Upper lobe of right lung (tissue), 1 donor: ENCODE measurements around the gene CFAP92. TPM values are rescaled to one million over a fixed set of nuclear protein-coding genes. Genes with fewer than 3 reads are reported as not detected.

Experiments
- ATAC-seq: fragments of 200-7000 bp; cut with Tn5 transposase; one replicate; pipeline ENCODE4 v1.9.1; 2020; ENCODE audit warnings: mild to moderate bottlenecking, moderate library complexity
- DNase-seq: peaks from one replicate; pipeline ENCODE4 v3.0.0-alpha.2; 2020
- H3K27ac ChIP-seq: fragments of 200-600 bp; one replicate; pipeline ENCODE4 v1.8.0; 2022
- H3K27me3 ChIP-seq: fragments of 200-600 bp; one replicate; pipeline ENCODE4 v1.8.0; 2022; ENCODE audit warnings: mild to moderate bottlenecking
- H3K36me3 ChIP-seq: fragments of 200-600 bp; one replicate; pipeline ENCODE4 v1.8.0; 2022
- H3K4me1 ChIP-seq: fragments of 200-600 bp; one replicate; pipeline ENCODE4 v1.8.0; 2022
- H3K4me3 ChIP-seq: fragments of 200-600 bp; one replicate; pipeline ENCODE4 v1.8.0; 2022; ENCODE audit warnings: mild to moderate bottlenecking
- H3K9me3 ChIP-seq: fragments of 200-600 bp; one replicate; pipeline ENCODE4 v1.8.0; 2022
- intact Hi-C: fragments of 100-400 bp; cut with DNase I; formaldehyde crosslinking; loops from one replicate; pipeline ENCODE4 v1.11.0; 2022
- total RNA-seq: library from RNA; stranded (reverse); fragmentation: NEBNext Ultra II Directional; extraction: Animal tissue kit (Norgen Biotek cat#: 25700); gene quantifications from one replicate; pipeline ENCODE4 v1.2.1, GENCODE V29; 2021
- TF ChIP-seq, protein P1 (sequence below): fragments of 200-600 bp; IDR thresholded peaks from one replicate; pipeline ENCODE4 v1.8.0; 2022; ENCODE audit warnings: antibody characterized with exemption
- donor health status: DM: no; HTN: yes; CAD: no; lungs with severe emphysema.

CFAP92 gene
- total RNA-seq, 1 donor from 2014 or later = 1.9 TPM

DNA sequence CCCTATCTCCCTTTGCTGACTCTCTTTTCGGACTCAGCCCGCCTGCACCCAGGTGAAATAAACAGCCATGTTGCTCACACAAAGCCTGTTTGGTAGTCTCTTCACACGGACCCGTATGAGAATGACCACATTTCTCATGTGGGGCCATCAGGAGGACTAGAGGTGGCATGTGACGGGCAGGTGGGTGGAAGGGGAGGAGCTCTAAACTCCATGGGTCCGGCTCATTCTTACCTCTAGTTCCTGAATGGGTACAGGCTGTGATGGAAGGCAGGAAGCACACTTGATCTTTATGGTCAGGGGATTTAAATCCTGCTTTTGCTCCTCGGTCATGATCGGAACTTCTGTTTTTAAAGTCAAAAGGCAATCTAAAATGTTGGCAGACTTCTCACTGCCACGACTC lies 28.6 kb downstream of the CFAP92 start:
- no peaks in the 10 kb centered on the region for H3K36me3 ChIP-seq
- H3K4me1 ChIP-seq = peaks cover under 1% of the 10 kb centered on the region
- no peak for ATAC-seq
- intact Hi-C loops = no loop called here
- no peaks in the 10 kb centered on the region for H3K9me3 ChIP-seq
- H3K27me3 ChIP-seq = no peaks in the 10 kb centered on the region
- no peak overlapping the region for H3K27ac ChIP-seq
- TF ChIP-seq, protein P1, sequence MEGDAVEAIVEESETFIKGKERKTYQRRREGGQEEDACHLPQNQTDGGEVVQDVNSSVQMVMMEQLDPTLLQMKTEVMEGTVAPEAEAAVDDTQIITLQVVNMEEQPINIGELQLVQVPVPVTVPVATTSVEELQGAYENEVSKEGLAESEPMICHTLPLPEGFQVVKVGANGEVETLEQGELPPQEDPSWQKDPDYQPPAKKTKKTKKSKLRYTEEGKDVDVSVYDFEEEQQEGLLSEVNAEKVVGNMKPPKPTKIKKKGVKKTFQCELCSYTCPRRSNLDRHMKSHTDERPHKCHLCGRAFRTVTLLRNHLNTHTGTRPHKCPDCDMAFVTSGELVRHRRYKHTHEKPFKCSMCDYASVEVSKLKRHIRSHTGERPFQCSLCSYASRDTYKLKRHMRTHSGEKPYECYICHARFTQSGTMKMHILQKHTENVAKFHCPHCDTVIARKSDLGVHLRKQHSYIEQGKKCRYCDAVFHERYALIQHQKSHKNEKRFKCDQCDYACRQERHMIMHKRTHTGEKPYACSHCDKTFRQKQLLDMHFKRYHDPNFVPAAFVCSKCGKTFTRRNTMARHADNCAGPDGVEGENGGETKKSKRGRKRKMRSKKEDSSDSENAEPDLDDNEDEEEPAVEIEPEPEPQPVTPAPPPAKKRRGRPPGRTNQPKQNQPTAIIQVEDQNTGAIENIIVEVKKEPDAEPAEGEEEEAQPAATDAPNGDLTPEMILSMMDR = no peak
- DNase-seq = no peak
- H3K4me3 ChIP-seq = no peak overlapping the region

- no peaks in the 10 kb centered on the region for H3K27me3 ChIP-seq
- no peak for DNase-seq
- no peak for ATAC-seq
- TF ChIP-seq, protein P1 = no peak
- H3K4me3 ChIP-seq = no peak overlapping the region
- H3K4me1 ChIP-seq = no peaks in the 10 kb centered on the region
- intact Hi-C loops = no loop called here
- H3K9me3 ChIP-seq = no peaks in the 10 kb centered on the region
- H3K36me3 ChIP-seq = no peaks in the 10 kb centered on the region
- H3K27ac ChIP-seq = no peak overlapping the region
Observed at GRCh38 chr3:128956440-128956839, 37.4 kb downstream of the CFAP92 start.

- no peak overlapping the region for H3K27ac ChIP-seq
- no peaks in the 10 kb centered on the region for H3K27me3 ChIP-seq
- TF ChIP-seq, protein P1 = no peak
- intact Hi-C loops = no loop called here
- no peaks in the 10 kb centered on the region for H3K4me1 ChIP-seq
- DNase-seq = no peak
- ATAC-seq = peak; percentile 24
- no peaks in the 10 kb centered on the region for H3K9me3 ChIP-seq
- H3K4me3 ChIP-seq = no peak overlapping the region
- H3K36me3 ChIP-seq = no peaks in the 10 kb centered on the region
Observed at GRCh38 chr3:128950223-128950938, 43.5 kb downstream of the CFAP92 start.

DNA sequence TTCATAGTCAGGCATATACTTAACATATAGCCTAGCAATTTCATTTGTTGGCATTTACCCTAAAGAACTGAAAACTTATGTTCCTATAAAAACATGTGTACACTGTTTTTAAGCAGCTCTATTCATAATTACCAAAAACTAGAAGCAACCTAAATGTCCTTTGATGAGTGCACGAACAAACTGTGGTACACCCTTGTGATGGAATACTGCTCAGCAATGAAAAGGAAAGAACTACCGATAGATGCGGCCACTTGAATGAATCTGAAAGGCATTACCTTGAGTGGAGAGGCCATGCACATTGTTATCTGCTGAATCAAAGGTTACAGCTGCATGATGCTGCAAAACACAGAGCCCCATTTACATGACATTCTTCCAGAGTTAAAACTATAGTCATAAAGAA lies 44.7 kb downstream of the CFAP92 start:
- TF ChIP-seq, protein P1 = no peak
- Histone ChIP-seq H3K9me3 (no peaks in the 10 kb centered on the region), H3K36me3 (no peaks in the 10 kb centered on the region), H3K27me3 (no peaks in the 10 kb centered on the region), H3K4me3 (no peak overlapping the region), H3K27ac (no peak overlapping the region), H3K4me1 (no peaks in the 10 kb centered on the region)
- DNase-seq = no peak
- intact Hi-C loops = no loop called here
- ATAC-seq = no peak

DNA sequence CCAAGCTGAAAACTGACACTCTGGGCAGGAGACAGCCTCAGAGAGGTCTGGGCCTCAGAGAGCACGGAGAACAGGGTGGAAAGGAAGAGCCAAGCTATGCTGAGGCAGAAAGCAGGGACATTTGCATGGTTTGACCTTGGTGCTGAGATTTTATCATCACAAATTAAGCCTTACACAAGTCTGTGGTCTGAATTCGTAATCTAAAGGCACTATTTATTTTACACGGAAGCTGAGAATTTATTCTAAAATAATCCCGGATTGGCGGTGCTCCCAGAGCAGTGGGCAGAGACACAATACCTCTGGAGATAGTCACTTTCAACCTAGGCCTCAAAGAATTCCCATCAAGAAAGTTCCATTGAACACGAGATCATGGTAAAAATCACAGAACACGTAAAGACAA lies 47.5 kb downstream of the CFAP92 start:
- Histone ChIP-seq H3K4me3 (no peak overlapping the region), H3K9me3 (no peaks in the 10 kb centered on the region), H3K4me1 (no peaks in the 10 kb centered on the region), H3K36me3 (no peaks in the 10 kb centered on the region), H3K27me3 (no peaks in the 10 kb centered on the region), H3K27ac (no peak overlapping the region)
- ATAC-seq (no peak), DNase-seq (no peak)
- TF ChIP-seq, protein P1 = no peak
- intact Hi-C loops = no loop called here

DNA sequence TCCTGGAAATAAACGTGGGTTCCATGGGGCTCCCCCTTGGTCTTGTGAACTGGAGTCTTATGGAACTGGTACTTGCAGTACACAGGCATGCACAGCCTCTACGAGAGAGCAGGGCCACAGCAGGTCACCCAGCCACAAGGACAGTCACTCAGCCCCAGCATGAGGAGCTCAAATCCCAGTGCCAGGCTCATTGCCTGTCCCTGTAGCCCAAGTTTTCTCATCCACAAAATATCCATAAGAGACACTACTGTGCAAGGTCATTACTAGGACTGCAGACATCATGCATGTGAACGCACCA lies 48.0 kb downstream of the CFAP92 start:
- no peak overlapping the region for H3K27ac ChIP-seq
- H3K9me3 ChIP-seq = no peaks in the 10 kb centered on the region
- intact Hi-C loops = no loop called here
- H3K27me3 ChIP-seq = no peaks in the 10 kb centered on the region
- TF ChIP-seq, protein P1 = no peak
- ATAC-seq (no peak), DNase-seq (no peak)
- no peaks in the 10 kb centered on the region for H3K36me3 ChIP-seq
- H3K4me3 ChIP-seq = no peak overlapping the region
- H3K4me1 ChIP-seq = no peaks in the 10 kb centered on the region
